Measurements from ENCODE around the gene CCDC150.
"Not testable (repeated sequence)": the region's sequence is repeated elsewhere in the genome, so short reads cannot be mapped to it uniquely, and the experiment has no call there.

CCDC150 gene

DNA sequence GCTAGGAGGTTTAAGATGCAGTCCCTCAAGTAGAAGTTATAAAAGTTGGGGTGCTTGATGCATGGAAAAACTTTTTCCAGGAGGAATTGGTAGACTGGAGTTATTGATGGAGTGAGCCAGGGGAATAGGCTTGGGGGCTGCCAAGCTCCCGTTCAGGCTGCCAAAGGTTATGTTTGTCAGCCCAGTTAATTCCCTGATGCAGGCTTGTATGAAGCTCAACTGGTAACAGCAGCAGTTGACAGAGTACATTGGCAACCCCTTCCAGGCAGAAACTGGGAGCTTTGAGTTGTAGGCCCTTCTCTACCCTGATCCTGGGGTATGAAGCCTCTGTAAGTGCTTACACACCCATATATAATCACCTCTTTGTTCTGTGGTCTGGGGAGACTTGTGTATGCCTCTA lies 16.2 kb downstream of the CCDC150 start:
- Mint-ChIP-seq H3K27ac (no peak overlapping the region), H3K4me3 (no peak overlapping the region), H3K4me1 (no peaks in the 10 kb centered on the region), H3K27me3 (no peaks in the 10 kb centered on the region), H3K9me3 (peaks cover 21 to 28% of the 10 kb centered on the region in 2 donors), H3K36me3 (peaks cover 22 to 27% of the 10 kb centered on the region in 2 donors)
- ATAC-seq (replicated peaks) (no peak), DNase-seq (no peak)

DNA sequence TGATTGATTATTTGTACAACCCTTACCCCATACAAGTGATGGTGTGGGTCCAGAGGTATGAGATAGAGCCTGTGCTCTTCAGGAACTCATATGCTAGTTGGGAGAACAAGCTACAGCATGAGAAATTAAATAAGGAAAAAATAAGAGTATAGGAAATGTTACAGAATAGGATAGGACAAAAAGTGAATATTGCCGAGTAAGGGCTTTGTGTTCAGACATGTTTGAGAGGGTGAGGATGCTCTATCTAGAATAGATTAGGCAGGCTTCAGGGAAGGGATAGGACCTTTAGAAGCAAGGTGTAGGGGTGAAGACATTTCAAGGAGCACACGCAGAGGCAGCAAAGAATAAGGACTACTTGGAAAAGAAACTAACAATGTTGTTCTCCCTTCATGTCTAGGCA lies 17.8 kb downstream of the CCDC150 start:
- H3K27me3 Mint-ChIP-seq = no peaks in the 10 kb centered on the region
- ATAC-seq (replicated peaks) (no peak), DNase-seq (no peak)
- peaks cover 10 to 14% of the 10 kb centered on the region in 2 donors for H3K36me3 Mint-ChIP-seq
- no peaks in the 10 kb centered on the region for H3K4me1 Mint-ChIP-seq
- no peak overlapping the region for H3K27ac Mint-ChIP-seq
- no peak overlapping the region for H3K4me3 Mint-ChIP-seq
- peaks cover 8 to 16% of the 10 kb centered on the region in 2 donors for H3K9me3 Mint-ChIP-seq

DNA sequence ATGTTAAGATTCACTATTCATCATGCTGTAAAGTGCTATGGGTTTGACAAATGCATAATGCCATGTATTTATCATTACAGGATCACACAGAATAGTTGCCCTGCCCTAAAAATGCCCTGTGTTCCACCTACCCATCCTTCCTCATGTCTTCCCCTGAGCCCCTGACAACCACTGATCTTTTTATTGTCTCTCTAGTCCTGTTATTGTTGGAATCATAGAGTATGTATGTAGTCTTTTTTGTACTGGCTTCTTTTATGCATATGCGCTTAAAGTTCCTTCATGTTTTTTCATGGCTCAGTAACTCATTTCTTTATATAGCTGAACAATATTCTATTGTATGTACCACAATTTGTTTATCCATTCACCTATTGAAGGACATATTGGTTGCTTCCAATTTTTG lies 20.3 kb downstream of the CCDC150 start:
- ATAC-seq (replicated peaks) (no peak), DNase-seq (no peak)
- Mint-ChIP-seq H3K9me3 (no peaks in the 10 kb centered on the region), H3K36me3 (peaks cover 3 to 4% of the 10 kb centered on the region in 2 donors), H3K27ac (no peak overlapping the region), H3K27me3 (no peaks in the 10 kb centered on the region), H3K4me3 (no peak overlapping the region), H3K4me1 (no peaks in the 10 kb centered on the region)

DNA sequence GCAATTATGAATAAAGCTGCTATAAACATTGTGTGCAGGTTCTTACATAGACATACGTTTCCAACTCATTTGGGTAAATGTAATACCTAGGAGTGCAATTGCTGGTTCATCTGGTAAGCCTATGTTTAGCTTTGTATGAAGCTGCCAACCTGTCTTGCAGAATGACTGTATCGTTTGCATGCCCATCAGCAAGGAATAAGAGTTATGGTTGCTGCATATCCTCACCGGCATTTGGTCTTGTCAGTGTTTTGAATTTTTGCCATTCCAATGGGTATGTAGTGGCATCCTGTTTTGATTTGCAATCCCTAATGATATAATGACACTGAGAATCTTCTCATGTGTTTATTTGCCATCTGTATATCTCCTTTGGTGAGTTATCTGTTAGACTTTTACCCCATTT lies 20.7 kb downstream of the CCDC150 start:
- ATAC-seq (replicated peaks) (no peak), DNase-seq (no peak)
- no peaks in the 10 kb centered on the region for H3K27me3 Mint-ChIP-seq
- H3K4me1 Mint-ChIP-seq = no peaks in the 10 kb centered on the region
- peaks cover 3 to 4% of the 10 kb centered on the region in 2 donors for H3K36me3 Mint-ChIP-seq
- no peak overlapping the region for H3K27ac Mint-ChIP-seq
- H3K9me3 Mint-ChIP-seq = no peaks in the 10 kb centered on the region
- H3K4me3 Mint-ChIP-seq = no peak overlapping the region

DNA sequence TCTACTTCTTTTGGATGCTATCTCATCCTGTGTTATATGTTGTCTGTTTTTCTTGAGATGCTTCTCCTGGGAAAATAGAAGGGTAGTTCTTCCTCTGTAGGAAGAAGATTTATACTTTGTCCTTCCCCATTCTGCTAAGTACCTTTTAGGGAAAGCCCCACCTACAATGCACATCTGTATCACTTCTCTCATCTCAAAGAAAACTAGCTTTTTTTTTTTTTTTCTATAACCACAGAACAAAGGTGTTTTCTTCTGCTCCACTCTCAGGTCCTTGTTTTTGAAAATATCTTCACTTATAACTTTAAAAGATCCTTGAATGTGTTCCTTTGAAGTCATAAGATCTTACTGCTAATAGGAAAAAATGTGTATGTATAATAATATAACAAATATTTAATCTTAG lies 30.8 kb downstream of the CCDC150 start:
- Mint-ChIP-seq H3K9me3 (no peaks in the 10 kb centered on the region), H3K27me3 (no peaks in the 10 kb centered on the region), H3K4me3 (no peak overlapping the region), H3K4me1 (peaks cover 2 to 5% of the 10 kb centered on the region in 2 donors), H3K27ac (no peak overlapping the region), H3K36me3 (no peaks in the 10 kb centered on the region)
- DNase-seq (no peak), ATAC-seq (replicated peaks) (peak; percentile 89 to 91)

DNA sequence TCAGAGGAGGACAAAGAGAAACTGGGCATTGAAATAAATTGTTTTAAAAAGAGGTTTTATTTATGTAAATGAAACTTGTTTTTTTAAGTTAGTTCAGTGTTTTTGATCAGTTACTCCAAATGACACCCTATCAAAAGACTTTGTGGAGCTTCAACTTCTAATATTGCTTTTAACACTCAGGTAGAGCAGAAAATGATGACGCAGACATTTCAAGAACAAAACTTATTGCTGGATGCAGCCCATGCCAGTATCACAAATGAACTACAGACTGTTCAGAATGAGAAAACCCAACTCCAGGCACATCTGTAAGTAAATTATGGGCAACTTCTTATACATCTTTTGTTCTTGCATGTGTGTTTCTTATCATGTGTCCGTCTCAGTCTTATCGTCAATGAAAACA lies 36.4 kb downstream of the CCDC150 start:
- no peaks in the 10 kb centered on the region for H3K9me3 Mint-ChIP-seq
- H3K4me1 Mint-ChIP-seq = peaks cover 0 to 1% of the 10 kb centered on the region in 2 donors
- DNase-seq (no peak), ATAC-seq (replicated peaks) (no peak)
- no peaks in the 10 kb centered on the region for H3K27me3 Mint-ChIP-seq
- no peak overlapping the region for H3K4me3 Mint-ChIP-seq
- H3K36me3 Mint-ChIP-seq = no peaks in the 10 kb centered on the region
- no peak overlapping the region for H3K27ac Mint-ChIP-seq

DNA sequence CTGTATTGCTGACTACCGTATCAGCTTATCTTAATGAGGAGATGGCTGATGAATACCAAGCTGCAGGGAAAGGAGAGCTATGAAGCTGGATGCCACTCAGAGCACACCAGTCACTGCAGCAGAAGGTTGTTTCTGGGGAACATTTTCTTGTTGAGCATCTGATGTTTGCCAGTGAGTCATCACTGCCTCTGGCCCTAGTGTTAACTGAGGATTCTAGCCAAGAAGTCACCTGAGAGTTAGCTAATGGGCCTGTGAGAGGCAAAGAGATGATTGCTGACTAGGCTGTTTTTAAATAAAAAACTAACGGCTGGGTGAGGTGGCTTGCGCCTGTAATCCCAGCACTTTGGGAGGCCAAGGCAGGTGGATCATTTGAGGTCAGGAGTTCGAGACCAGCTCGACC lies 37.9 kb downstream of the CCDC150 start:
- Mint-ChIP-seq H3K9me3 (no peaks in the 10 kb centered on the region), H3K27ac (no peak overlapping the region), H3K27me3 (no peaks in the 10 kb centered on the region), H3K36me3 (no peaks in the 10 kb centered on the region), H3K4me3 (no peak overlapping the region), H3K4me1 (no peaks in the 10 kb centered on the region)
- ATAC-seq (replicated peaks) (no peak), DNase-seq (no peak)

DNA sequence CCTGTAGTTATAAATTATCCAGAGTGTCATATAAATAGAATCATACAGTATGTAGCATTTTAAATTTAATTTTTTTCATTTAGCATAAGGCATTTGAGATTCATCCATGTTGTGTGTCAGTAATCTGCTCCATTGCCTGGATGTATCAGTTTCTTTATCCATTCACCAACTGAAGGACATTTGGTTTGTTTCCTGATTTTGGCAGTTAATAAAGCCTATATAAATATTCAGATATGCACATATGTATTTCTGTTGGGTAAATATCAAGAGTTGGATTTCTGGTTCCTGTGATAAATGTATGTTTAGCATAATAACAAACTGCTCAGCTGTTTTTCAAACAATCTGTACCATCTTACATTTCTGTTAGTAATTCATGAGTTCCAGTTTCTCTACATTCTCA lies 39.9 kb downstream of the CCDC150 start:
- DNase-seq (no peak), ATAC-seq (replicated peaks) (no peak)
- Mint-ChIP-seq H3K4me1 (peaks cover 3 to 7% of the 10 kb centered on the region in 2 donors), H3K27ac (no peak overlapping the region), H3K27me3 (no peaks in the 10 kb centered on the region), H3K4me3 (no peak overlapping the region), H3K36me3 (peaks cover 2 to 4% of the 10 kb centered on the region in 2 donors), H3K9me3 (peaks cover 3 to 5% of the 10 kb centered on the region in 2 donors)

DNA sequence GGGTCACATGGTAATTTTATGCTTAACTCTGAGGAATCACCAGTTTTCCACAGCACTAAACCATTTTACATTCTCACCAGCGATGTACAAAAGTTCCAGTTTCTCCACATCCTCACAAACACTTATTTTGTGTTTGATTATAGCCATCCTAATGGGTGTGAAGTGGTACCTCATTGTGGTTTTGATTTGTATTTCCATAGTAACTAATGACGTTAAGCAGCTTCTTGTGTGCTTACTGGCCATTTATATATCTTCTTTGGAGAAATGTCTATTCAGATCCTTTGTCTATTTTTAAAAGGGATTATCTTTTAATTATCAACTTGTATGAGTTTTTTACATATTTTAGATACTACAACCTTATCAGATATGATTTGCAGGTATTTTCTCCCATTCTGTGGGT lies 42.0 kb downstream of the CCDC150 start:
- peaks cover 2 to 4% of the 10 kb centered on the region in 2 donors for H3K36me3 Mint-ChIP-seq
- DNase-seq = no peak
- H3K27ac Mint-ChIP-seq = no peak overlapping the region
- H3K4me3 Mint-ChIP-seq = no peak overlapping the region
- H3K4me1 Mint-ChIP-seq = peaks cover 3 to 7% of the 10 kb centered on the region in 2 donors
- no peaks in the 10 kb centered on the region for H3K27me3 Mint-ChIP-seq
- H3K9me3 Mint-ChIP-seq = peaks cover 4 to 7% of the 10 kb centered on the region in 2 donors
- ATAC-seq (replicated peaks) = no peak

DNA sequence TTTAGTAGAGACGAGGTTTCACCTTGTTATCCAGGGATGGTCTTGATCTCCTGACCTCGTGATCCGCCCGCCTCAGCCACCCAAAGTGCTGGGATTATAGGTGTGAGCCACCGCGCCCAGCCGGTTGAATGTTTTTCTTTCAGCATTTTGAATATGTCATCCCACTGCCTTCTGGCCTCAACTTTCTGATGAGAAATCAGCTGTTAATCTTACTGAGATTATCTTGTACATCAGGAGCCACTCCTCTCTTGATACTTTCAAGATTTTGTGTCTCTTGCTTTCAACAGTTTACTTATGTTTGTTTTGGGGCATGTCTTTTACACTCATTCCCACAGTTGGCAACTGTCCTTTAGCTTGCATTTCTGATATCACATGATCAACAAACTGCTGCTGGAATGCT lies 46.3 kb downstream of the CCDC150 start:
- DNase-seq (no peak), ATAC-seq (replicated peaks) (no peak)
- H3K27me3 Mint-ChIP-seq = no peaks in the 10 kb centered on the region
- no peak overlapping the region for H3K4me3 Mint-ChIP-seq
- peaks cover 5 to 6% of the 10 kb centered on the region in 2 donors for H3K36me3 Mint-ChIP-seq
- peaks cover 11 to 15% of the 10 kb centered on the region in 2 donors for H3K9me3 Mint-ChIP-seq
- H3K27ac Mint-ChIP-seq = no peak overlapping the region
- peaks cover 3 to 7% of the 10 kb centered on the region in 2 donors for H3K4me1 Mint-ChIP-seq

DNA sequence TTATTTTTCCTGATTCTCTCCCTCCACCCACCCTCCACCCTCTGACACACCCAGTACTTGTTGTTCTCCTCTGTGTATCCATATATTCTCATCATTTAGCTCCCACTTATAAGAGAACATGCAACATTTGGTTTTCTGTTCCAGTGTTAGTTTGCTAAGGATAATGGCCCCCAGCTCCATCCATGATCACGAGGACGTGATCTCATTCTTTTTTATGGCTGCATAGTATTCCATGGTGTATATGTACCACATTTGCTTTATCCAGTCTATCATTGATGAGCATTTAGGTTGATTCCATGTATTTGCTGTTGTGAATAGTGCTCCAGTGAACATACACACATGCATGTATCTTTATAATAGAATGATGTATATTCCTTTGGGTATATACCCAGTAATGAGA lies 47.2 kb downstream of the CCDC150 start:
- not testable (repeated sequence) for H3K27me3 Mint-ChIP-seq; H3K27ac Mint-ChIP-seq; ATAC-seq (replicated peaks); DNase-seq; H3K4me1 Mint-ChIP-seq; H3K4me3 Mint-ChIP-seq; H3K36me3 Mint-ChIP-seq
- peaks cover 11 to 15% of the 10 kb centered on the region in 2 donors for H3K9me3 Mint-ChIP-seq

DNA sequence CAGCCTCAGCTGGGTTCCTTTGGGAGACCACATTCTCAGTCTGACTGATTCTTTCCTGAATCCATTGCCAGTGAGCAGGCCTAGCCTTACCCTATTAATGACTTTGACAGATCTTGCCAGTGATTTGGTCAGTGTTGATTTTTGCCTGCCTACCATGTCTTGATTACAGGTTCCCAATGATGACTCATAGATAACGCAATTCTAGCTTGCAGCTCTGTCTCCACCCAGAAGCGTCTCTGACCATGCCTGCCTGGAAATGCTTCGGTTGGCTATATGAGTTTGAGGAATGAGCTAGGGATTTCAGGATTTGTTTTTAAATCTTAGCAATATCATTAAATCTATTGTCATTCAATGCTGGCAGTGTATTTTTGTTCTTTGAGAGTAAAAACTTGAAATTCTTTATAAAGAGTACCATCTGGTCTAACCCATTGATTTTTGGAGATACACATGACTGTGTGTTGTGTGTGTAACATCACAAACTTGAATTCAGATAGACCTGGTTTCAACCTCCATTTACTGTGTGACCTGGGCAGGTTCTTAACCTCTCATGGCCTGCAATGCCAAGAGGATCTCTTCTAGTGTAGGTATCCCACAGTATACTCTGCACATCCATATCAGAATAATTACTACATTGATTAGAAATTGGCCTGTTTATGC lies 57.0 kb downstream of the CCDC150 start:
- no peaks in the 10 kb centered on the region for H3K9me3 Mint-ChIP-seq
- H3K27me3 Mint-ChIP-seq = no peaks in the 10 kb centered on the region
- H3K4me3 Mint-ChIP-seq = no peak overlapping the region
- DNase-seq = no peak
- no peak overlapping the region for H3K27ac Mint-ChIP-seq
- H3K36me3 Mint-ChIP-seq = no peaks in the 10 kb centered on the region
- H3K4me1 Mint-ChIP-seq = no peaks in the 10 kb centered on the region
- ATAC-seq (replicated peaks) = no peak

DNA sequence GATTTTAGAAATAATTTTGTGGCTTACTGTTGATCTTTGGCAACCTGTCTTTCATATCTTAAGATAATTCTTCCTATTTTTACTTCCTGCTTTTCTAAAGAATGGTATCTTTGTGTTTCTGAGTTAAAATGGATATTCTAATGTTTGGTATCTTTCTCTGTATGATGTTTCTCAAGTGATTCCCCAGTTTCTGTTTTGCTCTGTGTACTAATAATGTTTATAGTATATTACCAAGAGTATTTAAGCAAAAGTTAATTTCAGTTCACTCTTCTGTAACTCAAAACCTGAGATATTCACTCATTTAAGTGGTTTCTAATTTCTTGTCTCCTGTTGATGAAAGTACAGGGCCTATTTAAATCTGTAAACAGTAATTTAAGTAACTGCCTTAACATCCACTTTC lies 58.3 kb downstream of the CCDC150 start:
- Mint-ChIP-seq H3K4me1 (no peaks in the 10 kb centered on the region), H3K4me3 (no peak overlapping the region), H3K9me3 (no peaks in the 10 kb centered on the region), H3K36me3 (no peaks in the 10 kb centered on the region), H3K27me3 (no peaks in the 10 kb centered on the region), H3K27ac (no peak overlapping the region)
- ATAC-seq (replicated peaks) (no peak), DNase-seq (no peak)

DNA sequence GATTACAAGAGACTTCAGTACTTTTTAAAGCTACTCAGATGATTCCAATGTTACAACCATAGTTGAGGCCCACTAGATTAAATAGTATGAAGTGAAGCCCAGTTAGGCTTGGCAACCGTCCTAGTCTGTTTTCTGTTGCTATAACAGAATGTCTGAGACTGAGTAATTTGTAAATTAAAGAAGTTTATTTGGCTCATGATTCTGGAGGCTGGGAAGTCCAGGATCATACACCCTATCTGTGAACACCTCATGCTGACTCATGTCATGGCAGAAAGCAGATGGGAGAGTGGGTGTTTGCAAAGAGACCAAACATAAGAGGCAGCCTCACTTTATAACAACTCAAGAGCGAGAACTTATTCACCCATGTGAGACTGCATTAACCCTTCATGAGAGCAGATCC lies 63.1 kb downstream of the CCDC150 start:
- no peaks in the 10 kb centered on the region for H3K27me3 Mint-ChIP-seq
- H3K4me3 Mint-ChIP-seq = no peak overlapping the region
- DNase-seq (no peak), ATAC-seq (replicated peaks) (no peak)
- H3K9me3 Mint-ChIP-seq = no peaks in the 10 kb centered on the region
- no peaks in the 10 kb centered on the region for H3K4me1 Mint-ChIP-seq
- H3K27ac Mint-ChIP-seq = no peak overlapping the region
- no peaks in the 10 kb centered on the region for H3K36me3 Mint-ChIP-seq

DNA sequence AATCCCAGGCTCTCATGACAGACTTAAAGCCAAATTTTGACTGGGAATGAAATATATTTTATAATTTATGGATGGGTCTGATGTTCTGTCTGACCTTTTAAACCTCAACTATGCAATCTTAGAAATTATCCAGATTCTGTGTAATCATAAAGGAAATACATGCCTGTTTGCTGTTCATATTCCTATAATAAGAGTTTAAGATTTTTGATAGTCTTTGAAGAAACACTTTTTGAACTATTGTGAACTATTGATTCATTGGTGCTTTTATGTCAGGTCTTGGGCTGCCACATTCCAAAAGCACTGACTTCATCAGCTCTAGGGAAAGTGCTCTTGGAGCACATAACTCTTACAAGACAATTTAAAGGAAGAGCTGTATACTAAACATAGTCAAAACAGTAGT lies 64.2 kb downstream of the CCDC150 start:
- Mint-ChIP-seq H3K27ac (no peak overlapping the region), H3K27me3 (no peaks in the 10 kb centered on the region), H3K4me1 (no peaks in the 10 kb centered on the region), H3K9me3 (no peaks in the 10 kb centered on the region), H3K4me3 (no peak overlapping the region), H3K36me3 (no peaks in the 10 kb centered on the region)
- no peak for DNase-seq
- ATAC-seq (replicated peaks) = no peak

DNA sequence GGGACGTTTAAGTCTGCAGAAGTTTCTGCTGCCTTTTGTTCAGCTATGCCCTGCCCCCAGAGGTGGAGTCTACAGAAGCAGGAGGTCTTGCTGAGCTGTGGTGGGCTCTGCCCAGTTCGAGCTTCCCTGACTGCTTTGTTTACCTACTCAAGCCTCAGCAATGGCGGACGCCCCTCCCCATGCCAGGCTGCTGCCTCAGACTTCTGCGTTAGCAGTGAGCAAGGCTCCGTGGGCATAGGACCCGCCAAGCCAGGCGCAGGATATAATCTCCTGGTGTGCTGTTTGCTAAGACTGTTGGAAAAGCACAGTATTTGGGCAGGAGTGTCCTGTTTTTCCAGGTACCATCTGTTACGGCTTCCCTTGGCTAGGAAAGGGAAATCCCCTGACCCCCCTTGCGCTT lies 70.5 kb downstream of the CCDC150 start:
- not testable (repeated sequence) for H3K4me1 Mint-ChIP-seq; H3K36me3 Mint-ChIP-seq; H3K4me3 Mint-ChIP-seq; H3K27ac Mint-ChIP-seq; ATAC-seq (replicated peaks); DNase-seq; H3K27me3 Mint-ChIP-seq; H3K9me3 Mint-ChIP-seq
